Calu3 (cell line): ENCODE measurements around the gene TMEM132A. TPM values are rescaled to one million over a fixed set of nuclear protein-coding genes. Genes with fewer than 3 reads are reported as not detected.
A peak's percentile ranks its signal among the peaks of the same experiment; 100 is the strongest.

Experiments used
- BruUV-seq: library from RNA; stranded (reverse); fragments of 400-500 nt; replicated peaks from 2 replicates; lab custom pipeline; 2021; lab: Mats Ljungman, UMichigan
- CTCF ChIA-PET: fragments of 300-600 bp; sonication (Branson Sonifier 250); formaldehyde crosslinking; loops from one replicate; lab custom pipeline; 2022; ENCODE audit warnings: antibody characterized with exemption; lab: Charles Lee
- DNase-seq: peaks from one replicate; pipeline ENCODE4 v3.0.0; 2022
- H3K27ac Mint-ChIP-seq: one replicate; pipeline ENCODE4 v1.8.0; 2022; ENCODE audit warnings: mixed read lengths; ENCODE audit not compliant: unreplicated experiment
- H3K27me3 Mint-ChIP-seq: one replicate; pipeline ENCODE4 v1.8.0; 2022; ENCODE audit warnings: mixed read lengths; ENCODE audit not compliant: unreplicated experiment
- H3K36me3 Mint-ChIP-seq: one replicate; pipeline ENCODE4 v1.8.0; 2022; ENCODE audit warnings: mild to moderate bottlenecking, moderate library complexity, mixed read lengths; ENCODE audit not compliant: insufficient read depth, unreplicated experiment
- H3K4me1 Mint-ChIP-seq: one replicate; pipeline ENCODE4 v1.8.0; 2022; ENCODE audit warnings: mild to moderate bottlenecking, low read depth, mixed read lengths; ENCODE audit not compliant: unreplicated experiment
- H3K4me3 Mint-ChIP-seq: one replicate; pipeline ENCODE4 v1.8.0; 2022; ENCODE audit warnings: mild to moderate bottlenecking, low read depth, moderate library complexity, mixed read lengths; ENCODE audit not compliant: unreplicated experiment
- H3K9me3 Mint-ChIP-seq: one replicate; pipeline ENCODE4 v1.8.0; 2022; ENCODE audit warnings: low read depth, mixed read lengths; ENCODE audit not compliant: unreplicated experiment
- intact Hi-C: fragments of 100-400 bp; cut with micrococcal nuclease; formaldehyde crosslinking; loops from one replicate; pipeline ENCODE4 v1.10.0; 2022; ENCODE audit not compliant: unreplicated experiment
- total RNA-seq: library from RNA; stranded (reverse); gene quantifications from 2 replicates; pipeline ENCODE4 v1.2.3, GENCODE V29; 2022
- TF ChIP-seq, protein P1 (sequence below): fragments of 200-600 bp; IDR thresholded peaks from one replicate; pipeline ENCODE4 v1.8.0; 2022; ENCODE audit warnings: antibody characterized with exemption; ENCODE audit not compliant: unreplicated experiment

TMEM132A gene
- total RNA-seq, 1 experiment from 2014 or later, result 116 TPM

DNA sequence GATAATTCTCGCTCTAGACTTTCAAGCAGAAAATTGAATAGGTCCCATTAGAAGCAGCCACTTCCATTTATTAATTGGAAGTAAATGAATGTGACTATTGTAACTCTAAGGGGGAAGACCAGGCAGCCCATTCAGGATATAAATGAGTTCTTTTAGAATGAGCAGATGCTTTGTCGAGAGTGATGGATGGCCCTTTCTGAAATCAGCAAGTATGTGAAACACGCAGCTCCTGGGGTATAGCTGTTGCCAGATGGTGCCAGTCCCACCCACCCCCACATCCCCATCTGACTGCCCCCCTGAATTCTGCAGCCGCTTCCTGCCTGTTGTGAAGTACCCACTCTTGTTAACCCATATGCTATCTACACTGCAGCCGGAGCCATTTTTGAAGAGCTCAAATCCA is 24.0 kb downstream of the TMEM132A start:
- H3K27ac Mint-ChIP-seq, result no peak overlapping the region
- CTCF ChIA-PET, result no interaction called here
- peaks cover 10% of the 10 kb centered on the region for H3K4me1 Mint-ChIP-seq
- peaks cover 4% of the 10 kb centered on the region for H3K36me3 Mint-ChIP-seq
- no peaks in the 10 kb centered on the region for H3K9me3 Mint-ChIP-seq
- TF ChIP-seq, protein P1, sequence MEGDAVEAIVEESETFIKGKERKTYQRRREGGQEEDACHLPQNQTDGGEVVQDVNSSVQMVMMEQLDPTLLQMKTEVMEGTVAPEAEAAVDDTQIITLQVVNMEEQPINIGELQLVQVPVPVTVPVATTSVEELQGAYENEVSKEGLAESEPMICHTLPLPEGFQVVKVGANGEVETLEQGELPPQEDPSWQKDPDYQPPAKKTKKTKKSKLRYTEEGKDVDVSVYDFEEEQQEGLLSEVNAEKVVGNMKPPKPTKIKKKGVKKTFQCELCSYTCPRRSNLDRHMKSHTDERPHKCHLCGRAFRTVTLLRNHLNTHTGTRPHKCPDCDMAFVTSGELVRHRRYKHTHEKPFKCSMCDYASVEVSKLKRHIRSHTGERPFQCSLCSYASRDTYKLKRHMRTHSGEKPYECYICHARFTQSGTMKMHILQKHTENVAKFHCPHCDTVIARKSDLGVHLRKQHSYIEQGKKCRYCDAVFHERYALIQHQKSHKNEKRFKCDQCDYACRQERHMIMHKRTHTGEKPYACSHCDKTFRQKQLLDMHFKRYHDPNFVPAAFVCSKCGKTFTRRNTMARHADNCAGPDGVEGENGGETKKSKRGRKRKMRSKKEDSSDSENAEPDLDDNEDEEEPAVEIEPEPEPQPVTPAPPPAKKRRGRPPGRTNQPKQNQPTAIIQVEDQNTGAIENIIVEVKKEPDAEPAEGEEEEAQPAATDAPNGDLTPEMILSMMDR, result no peak
- intact Hi-C loops, result no loop called here
- no peaks in the 10 kb centered on the region for H3K27me3 Mint-ChIP-seq
- H3K4me3 Mint-ChIP-seq, result no peak overlapping the region
- no peak for DNase-seq
- BruUV-seq, result no TSS peak

DNA sequence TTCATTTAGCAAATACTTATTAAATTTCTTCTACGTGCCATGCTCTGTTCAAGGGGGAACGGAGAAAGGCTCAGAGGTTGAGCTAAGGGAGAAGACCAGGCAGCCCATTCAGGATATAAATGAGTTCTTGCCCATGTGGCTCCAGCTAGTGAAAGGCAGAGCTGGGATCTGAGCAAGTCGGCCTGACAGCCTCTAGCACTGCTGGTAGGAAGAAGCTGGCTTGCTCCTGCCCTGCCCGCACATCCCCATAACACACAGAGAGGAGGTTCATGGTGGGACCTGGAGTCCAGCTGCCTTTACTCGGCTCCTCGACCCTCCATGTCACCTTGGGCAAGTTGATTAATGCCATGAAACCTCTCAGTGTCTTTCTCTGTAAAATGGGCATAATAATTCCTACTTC is 25.8 kb downstream of the TMEM132A start:
- BruUV-seq, result no TSS peak
- CTCF ChIA-PET, result interaction anchor here (0.5 kb wide), 1 partner anchor 150 kb away, joined by 3 read pairs; no protein-coding TSS in a partner anchor
- no peak for DNase-seq
- Mint-ChIP-seq H3K36me3 (peaks cover 4% of the 10 kb centered on the region), H3K4me1 (peaks cover 8% of the 10 kb centered on the region), H3K27me3 (no peaks in the 10 kb centered on the region), H3K4me3 (no peak overlapping the region), H3K9me3 (no peaks in the 10 kb centered on the region), H3K27ac (no peak overlapping the region)
- TF ChIP-seq, protein P1, result no peak
- intact Hi-C loops, result no loop called here

DNA sequence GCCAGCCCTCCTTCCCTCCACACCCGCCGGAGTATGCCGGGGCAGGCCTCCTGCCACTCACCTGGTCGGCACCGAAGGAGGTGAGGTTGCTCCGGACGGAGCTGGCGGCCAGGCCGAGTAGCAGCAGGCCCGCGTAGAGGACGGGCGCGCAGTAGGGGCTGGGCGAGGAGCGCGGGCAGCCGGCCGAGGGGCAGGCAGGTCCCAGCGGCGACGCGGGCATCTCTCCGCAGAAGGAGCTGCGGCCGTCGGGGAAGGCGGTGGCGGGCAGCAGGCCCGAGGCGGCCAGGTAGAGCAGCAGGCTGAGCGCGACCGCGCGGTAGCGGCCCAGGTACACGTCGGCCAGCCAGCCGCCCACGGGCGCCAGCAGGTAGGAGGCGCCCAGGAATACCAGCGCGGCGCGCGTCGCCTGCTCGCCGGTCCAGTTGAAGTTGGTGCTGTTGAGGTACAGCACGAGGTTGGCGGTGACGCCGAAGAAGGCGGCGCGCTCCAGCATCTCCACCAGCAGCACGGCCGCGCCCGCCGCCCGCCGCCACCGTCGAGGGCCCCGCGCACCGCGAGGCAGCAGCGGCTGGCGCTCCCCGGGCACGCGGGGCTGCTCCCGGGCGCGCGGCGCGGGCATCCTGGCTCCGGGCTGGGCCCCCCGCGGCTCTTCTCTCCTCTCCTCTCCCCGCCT is 26.8 kb downstream of the TMEM132A start:
- H3K36me3 Mint-ChIP-seq, result peaks cover 4% of the 10 kb centered on the region
- no peaks in the 10 kb centered on the region for H3K9me3 Mint-ChIP-seq
- TF ChIP-seq, protein P1, result no peak
- DNase-seq, result no peak
- H3K27ac Mint-ChIP-seq, result no peak overlapping the region
- BruUV-seq, result no TSS peak
- CTCF ChIA-PET, result no interaction called here
- no peaks in the 10 kb centered on the region for H3K27me3 Mint-ChIP-seq
- intact Hi-C loops, result no loop called here
- H3K4me1 Mint-ChIP-seq, result peaks cover 8% of the 10 kb centered on the region
- H3K4me3 Mint-ChIP-seq, result no peak overlapping the region

DNA sequence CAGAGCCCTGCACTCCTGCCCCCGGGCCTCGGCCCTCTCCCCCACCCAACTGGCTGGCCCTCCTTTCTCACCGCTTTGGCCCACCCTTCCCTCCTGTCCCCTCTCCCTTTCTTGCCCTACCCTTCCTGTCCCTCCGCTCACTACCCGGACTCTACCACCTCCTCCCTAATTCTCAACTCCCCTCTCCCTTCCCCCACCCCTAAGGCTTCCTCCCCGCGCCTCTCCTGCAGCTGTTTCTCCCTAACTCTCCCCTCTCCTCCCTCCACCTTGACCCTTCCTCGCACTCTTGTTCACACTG is 27.3 kb downstream of the TMEM132A start:
- Mint-ChIP-seq H3K36me3 (peaks cover 4% of the 10 kb centered on the region), H3K4me1 (peaks cover 8% of the 10 kb centered on the region), H3K4me3 (peak overlapping the region; percentile 65), H3K9me3 (no peaks in the 10 kb centered on the region), H3K27me3 (peaks cover 1% of the 10 kb centered on the region), H3K27ac (no peak overlapping the region)
- intact Hi-C loops, result no loop called here
- TF ChIP-seq, protein P1, result no peak
- no TSS peak for BruUV-seq
- CTCF ChIA-PET, result no interaction called here
- no peak for DNase-seq
